ENCODE results near the gene DPP6.

The DPP6 gene

DNA sequence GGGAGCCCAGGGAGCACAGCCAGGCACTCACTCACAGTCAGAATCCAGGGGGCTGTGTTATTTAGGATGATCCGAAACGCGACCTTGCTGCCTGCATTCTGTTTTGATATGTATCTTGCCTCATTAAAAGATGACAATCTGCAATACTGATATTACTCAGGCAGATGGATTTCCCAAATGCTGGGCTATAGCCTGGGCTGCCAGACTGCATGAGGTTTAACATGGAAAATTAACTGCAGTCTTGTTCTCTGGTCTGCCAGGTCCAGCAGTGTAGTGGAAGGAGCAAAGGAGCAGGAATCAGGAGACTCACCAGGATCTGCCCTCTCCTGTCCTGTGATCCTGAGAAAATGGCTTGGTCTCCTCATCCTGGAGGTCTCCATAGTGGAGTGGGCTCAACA, 692.7 kb downstream of the DPP6 start:
- DNase-seq = no peak

DNA sequence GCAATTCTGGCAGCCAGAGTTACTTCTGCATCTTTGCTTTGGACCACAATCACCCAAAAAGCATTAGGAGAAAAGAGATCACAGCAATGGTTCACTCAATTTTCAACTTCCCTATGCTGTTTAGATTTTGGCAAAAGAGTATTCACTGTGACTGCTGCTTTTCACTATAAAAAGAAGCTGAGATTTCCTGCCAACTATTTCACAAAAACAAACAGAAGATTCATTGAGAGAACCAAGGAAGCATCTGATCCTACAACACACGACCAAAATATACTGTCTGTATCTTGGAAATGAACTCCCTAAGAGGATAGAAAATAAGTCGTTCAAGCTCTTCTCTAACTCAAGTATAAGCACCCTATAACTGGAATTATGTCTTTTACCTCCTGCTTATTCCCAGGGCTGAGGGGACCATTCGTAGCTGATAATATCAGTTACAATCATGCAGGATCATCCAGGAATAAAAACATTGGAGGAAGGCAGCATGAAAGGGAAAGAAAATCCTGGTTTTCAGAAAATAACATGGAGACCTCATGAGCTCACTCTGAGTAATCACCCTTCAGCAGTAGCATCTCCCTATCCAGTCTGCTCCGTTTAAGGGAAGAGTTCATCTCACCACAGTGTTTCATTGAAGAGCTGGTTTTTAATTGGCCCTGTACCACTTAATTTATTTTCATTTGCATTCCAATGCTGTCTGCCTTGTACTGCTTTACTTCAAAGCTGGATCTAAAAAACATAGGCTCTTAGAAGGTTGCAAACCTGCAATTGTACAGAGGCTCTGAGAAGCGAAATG, 694.6 kb downstream of the DPP6 start:
- no peak for DNase-seq

DNA sequence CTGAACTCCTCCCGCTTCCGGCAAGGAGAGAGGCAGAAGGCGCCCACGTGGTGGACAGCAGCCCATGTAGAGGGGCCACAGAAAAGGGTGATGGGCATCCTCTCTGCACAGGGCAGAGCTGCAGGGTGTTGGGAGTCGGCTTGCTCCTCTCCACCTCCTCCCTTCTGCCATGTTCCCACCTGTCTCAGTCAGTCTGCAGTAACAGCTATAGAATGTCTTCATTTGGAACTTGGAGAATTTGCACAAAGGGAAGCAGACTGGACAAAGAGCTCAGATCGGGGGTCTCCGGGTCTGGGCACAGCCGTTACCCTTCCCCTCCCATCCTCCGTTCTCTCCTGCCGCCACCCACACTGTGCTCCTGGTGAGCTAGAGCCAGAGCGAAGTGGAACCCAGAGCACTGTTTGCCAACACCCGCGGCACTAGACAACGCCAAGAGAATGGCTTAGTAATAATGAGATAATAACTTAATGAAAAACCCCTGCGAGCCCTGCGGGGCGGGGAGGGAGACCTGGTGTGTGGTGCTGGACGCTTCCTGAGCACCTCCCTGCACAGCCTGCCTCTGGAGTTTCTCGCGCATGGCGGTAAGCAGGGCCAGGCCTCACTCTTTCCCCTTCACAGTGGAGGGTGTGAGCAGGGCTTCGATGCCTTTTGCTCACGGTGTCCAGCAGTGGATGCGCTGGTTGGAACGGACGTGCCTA, 696.0 kb downstream of the DPP6 start:
- no peak for DNase-seq

- no peak for DNase-seq
Observed at GRCh38 chr7:154750353-154750801, 698.2 kb downstream of the DPP6 start.

DNA sequence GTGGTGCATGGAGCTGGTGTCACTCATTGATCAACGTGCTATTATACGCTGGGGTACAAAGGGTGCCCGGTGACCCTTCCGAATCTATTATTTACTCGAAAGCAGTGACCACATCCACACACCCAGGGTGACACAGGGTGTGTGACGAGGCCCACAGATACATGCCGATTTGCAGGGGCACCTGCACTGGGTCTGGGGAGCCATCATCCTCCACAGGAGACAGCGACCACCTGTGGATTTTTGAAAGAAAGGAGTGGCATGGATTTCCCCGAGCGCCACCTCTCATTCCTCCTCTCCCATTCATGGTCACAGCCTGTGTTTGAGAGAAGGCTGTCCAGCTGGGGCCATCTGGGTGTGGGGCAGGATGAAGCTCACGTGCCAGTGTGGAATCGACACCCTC, 701.0 kb downstream of the DPP6 start:
- no peak for DNase-seq

DNA sequence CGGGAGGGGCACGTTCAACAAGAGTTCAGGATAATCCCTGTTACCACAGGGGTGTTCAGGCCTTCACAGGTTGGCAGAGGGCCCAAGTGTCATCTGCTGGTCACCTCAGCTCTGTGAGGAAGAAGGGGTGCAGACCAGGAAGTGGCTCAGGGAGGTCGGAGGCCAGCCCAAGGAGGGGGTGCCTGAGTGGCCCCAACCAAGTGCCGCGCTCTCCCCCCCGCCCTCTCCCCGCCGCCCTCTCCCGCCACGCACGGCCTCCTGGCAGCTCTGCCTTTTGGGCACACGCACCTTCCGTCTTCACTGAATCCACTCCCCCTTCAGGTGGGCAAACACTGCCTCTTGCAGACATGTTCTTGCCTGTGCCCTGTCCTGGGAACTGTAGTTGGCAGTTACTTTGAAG, 705.6 kb downstream of the DPP6 start:
- no peak for DNase-seq

DNA sequence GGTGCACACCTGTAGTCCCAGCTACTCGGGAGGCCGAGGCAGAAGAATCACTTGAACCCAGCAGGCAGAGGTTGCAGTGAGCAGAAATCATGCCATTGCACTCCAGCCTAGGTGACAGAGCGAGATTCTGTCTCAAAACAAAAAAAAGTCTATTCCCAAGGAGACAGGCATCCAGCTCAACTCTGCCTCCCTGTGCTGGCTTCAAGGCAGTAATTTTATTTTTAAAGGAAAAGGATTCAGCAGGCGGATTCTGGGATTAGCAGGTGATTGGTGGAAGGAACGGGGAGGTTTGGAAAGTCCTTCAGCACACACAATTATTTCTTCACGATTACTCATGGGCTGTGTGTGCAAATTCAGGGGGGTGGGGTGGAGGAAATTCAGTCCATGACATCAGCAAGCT, 707.8 kb downstream of the DPP6 start:
- no peak for DNase-seq

DNA sequence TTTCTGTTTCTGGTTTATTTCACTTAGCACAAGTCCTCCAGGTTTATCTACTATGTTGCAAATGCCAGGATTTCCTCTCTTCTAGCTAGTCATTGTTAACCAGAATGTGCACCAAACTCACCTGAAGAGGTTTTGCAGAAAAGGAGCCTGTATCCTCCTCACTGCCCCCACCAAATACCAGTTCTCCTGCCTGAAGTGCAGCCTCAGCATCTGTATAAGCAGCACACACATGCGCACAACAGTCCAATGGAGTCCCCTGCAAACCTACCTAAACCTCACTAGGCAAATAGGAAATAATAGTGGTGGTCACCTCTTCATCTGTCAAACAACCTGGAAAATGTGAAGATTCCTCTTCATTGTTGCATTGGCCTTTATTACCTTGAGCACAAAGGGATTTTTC, 712.9 kb downstream of the DPP6 start:
- DNase-seq = no peak

GRCh38 chr7:154767142-154767541, 714.9 kb downstream of the DPP6 start:
- DNase-seq = no peak

- DNase-seq = no peak
Observed at GRCh38 chr7:154767821-154768415, 715.7 kb downstream of the DPP6 start.

DNA sequence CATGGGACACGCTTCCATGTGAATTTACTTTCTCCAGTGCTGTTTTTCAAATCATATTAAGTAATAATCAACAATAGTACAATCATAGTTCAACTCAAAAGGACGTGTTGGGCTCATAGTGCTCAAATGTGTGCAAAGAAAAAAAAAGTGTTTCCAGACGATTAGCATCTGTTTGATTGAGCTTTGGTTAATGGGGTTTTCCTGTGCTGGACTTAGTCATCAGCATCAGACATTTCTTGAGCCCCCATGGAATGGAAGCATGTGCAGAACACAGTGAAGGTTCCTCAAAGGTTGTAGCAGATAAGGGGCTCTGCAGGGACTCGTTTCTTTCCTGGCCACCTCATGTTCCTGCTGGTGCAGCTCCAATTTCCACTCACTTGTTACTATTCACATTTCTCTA, 716.8 kb downstream of the DPP6 start:
- no peak for DNase-seq

GRCh38 chr7:154769527-154769926, 717.3 kb downstream of the DPP6 start:
- DNase-seq = no peak

GRCh38 chr7:154770361-154770760, 718.2 kb downstream of the DPP6 start:
- no peak for DNase-seq

GRCh38 chr7:154770962-154771361, 718.8 kb downstream of the DPP6 start:
- DNase-seq = no peak

DNA sequence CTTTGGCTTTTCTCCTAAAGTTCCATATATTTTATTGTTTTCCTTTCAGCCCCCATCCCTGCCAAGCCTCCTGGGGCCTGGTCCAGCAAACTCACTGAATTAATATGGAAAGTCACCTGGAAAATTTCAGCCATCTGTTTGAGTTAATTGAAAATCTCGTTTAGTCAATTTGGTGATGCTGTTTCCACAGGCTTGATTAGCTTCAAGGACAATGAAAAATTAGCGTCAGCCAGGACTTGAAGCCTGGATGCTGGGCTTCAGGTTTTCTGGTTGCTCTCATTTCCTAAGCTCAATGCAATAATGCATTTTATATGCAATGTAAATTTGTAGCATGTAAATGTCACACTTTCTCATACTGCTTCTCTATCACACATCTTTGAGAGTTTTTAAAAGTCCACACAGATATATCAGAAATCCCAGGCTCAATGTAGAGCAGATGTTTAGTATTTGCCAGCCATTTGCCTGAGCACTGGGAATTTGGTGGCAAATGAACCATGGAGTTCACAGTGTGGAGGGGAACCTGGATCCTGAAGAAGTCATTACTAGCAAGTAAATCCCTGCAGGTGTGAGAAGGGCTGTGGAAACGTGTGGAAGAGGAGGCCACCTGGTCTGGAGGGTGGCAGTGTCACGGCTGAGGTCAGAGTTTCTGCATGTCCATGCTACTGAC, 722.2 kb downstream of the DPP6 start:
- no peak for DNase-seq

- no peak for DNase-seq
Observed at GRCh38 chr7:154775681-154776080, 723.5 kb downstream of the DPP6 start.

DNA sequence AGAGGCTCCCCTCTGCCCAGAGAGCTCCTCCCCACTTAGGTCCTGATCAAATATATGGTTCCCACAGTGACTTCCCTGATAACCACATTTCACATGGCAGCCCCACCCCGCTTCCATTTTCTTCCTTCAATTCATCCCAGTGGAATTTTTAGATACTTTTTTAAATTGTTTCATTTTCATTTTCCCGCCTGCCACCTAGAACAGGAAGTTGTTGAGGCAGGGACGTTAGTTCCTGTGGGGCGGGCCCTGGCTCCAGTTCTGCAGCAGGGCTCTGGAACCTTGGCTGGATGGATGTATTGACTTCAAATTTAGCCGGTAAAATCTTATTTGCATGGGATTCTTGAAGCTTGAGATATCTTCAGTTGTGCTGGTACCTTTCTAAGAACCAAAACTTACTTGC, 724.2 kb downstream of the DPP6 start:
- no peak for DNase-seq

DNA sequence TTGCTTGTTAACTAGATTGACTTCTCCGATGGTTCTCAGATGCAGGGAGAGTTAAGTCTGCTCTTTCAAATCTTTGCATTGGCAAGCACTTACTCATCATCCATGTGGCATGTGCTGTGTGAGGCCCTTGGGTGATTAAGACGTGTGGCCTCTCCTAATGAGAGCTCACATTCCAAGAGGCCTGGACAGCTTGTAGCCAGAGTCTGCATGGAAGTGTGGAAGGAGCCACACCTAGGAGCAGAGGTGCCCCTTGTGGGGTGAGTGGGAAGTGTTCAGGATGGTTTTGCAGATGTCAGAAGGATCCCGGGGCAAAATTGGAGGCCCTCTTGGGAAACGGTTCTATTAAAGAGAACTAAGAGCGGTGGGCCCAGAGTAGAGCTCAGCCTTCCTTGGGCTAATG, 724.8 kb downstream of the DPP6 start:
- no peak for DNase-seq

DNA sequence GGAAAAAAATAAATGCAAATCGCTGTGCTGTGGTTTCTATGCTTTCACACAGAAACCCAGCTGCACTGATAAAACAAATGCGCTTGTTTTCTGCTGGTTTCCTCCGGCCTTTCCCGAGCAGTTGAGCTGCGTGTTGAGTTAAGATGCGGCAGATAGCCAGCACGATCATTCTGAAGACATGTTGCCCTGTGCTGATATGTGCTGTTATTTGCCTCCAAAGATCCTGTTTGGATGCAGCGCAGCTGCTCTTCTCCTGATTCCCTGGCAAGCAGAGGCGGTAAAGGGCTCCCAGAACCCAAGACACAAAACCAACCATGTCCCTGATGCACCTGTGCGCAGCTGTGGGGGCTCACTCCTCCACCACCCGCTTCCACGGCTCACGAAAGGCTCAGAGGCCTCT, 725.3 kb downstream of the DPP6 start:
- no peak for DNase-seq

DNA sequence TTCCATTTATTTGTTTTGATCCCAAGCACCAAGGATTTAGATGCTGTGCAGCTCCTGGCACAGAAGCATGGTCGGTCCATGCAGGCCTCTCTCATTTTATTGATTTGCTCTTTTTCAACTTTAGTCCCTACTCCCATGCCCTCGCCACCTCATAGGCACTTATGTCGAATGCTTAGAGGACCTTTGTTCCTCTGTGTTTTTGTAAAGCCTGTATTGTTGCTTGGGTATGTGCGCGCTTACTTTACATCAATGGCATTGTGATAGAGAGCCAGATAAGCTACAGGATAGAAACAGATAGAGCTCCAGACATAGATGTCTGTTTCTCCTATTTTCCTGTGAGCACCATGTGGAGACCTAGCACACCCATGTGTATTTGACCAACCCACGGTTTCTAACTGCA, 725.7 kb downstream of the DPP6 start:
- DNase-seq = no peak

DNA sequence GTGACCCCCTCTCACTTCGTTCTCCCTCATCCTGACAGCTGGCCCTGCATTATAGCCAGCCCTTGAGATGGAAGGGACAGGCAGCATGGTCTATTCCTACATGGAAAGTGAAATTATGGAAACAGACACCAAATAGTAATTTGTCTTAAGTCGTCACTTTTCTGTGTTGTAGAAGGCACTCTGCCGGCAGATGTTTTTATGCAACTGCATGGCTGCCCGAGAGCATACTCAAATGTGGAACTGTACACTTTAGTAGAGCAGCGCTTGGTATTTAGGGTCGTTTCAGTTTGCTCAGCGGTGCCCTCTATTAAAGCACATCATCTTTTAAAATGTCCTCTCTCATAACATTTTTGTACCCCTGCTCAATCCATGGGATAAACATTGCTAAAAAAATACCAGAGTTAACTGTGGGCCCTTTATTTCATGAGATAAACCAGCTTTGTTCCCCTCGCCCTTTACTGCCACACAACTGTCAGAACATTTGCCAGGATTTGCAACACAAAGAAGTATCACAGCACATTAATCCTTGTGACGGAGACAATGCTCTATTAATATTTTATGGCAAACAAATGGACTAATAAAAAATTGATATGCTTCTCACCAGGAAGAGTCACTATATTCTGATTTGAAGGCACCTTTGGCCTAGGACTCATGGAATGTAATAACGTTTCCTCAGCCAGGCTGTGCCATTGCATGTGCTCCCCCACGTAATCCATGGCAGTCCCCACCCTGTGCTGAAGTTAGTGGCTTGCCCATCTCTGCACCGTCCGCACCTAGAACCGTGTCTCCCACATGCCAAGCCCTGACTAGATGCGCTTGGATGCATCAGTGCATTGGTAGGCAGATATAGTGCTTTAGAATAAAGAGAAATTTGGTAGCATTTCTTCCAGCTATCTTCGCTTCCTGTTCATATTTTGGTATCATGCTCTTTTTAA, 729.4 kb downstream of the DPP6 start:
- DNase-seq = no peak

DNA sequence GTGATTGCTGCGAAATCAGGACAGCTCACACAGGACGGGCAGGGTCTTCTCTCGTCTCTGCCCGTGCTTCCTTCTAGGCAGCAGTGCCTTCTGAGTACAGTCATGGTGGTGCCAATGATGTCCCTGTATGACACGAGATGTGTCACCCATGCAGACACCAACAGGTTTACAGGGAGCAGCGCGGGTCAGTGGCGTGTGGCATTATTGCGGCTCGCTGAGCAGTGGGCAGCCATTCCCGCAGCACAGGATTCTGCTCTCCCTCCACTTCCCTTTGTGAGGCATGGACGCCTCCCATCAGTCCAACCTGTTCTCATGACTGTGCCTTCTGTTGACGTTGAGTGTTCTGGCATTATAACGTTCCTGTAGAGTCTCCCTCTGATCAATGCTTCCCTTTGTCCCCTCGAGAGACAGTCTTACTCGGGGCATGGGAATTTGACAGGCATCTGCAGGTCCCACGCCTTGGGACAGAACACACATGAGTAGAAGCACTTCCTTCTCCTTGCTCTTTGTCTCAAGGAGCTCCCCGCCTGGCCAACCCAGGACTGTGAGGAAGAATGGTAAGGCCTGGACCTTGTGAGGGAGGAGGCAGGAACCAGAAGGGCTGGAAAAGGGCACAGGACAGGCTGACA, 731.2 kb downstream of the DPP6 start:
- no peak for DNase-seq

All from DMS79 treated with DMSO at 0.1 percent for 48 hours (cell line).